Measurements from ENCODE around the gene SNTB2. TPM values are rescaled to one million over a fixed set of nuclear protein-coding genes. Genes with fewer than 3 reads are reported as not detected.
A peak's percentile ranks its signal among the peaks of the same experiment; 100 is the strongest.

The SNTB2 gene
- total RNA-seq, 4 donors from 2014 or later = 58.0 to 99.5 (median 96.7) TPM

GRCh38 chr16:69195369-69196029 lies 8.5 kb downstream of the SNTB2 start:
- Histone ChIP-seq H3K27me3 (no peaks in the 10 kb centered on the region), H3K27ac (peak overlapping the region in 2 of 3 donors; percentile 25 to 27), H3K4me3 (replicated peaks in 1 of 3) (no peak overlapping the region), H3K36me3 (no peaks in the 10 kb centered on the region), H3K4me1 (peaks cover 55 to 58% of the 10 kb centered on the region in 2 donors), H3K9me3 (no peaks in the 10 kb centered on the region)
- 58 to 62% methylated on average over 4 of the region's 4 CpGs for WGBS, 2 donors
- DNase-seq = no peak
- TF ChIP-seq POLR2A (IDR thresholded peaks at IDR 0.05) = no peak
- TF ChIP-seq, protein P1, sequence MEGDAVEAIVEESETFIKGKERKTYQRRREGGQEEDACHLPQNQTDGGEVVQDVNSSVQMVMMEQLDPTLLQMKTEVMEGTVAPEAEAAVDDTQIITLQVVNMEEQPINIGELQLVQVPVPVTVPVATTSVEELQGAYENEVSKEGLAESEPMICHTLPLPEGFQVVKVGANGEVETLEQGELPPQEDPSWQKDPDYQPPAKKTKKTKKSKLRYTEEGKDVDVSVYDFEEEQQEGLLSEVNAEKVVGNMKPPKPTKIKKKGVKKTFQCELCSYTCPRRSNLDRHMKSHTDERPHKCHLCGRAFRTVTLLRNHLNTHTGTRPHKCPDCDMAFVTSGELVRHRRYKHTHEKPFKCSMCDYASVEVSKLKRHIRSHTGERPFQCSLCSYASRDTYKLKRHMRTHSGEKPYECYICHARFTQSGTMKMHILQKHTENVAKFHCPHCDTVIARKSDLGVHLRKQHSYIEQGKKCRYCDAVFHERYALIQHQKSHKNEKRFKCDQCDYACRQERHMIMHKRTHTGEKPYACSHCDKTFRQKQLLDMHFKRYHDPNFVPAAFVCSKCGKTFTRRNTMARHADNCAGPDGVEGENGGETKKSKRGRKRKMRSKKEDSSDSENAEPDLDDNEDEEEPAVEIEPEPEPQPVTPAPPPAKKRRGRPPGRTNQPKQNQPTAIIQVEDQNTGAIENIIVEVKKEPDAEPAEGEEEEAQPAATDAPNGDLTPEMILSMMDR (IDR thresholded peaks at IDR 0.05) = no peak
- intact Hi-C loops (cut with DNase I) = no loop called here

GRCh38 chr16:69197573-69197972 lies 10.6 kb downstream of the SNTB2 start:
- DNase-seq = no peak
- intact Hi-C loops (cut with DNase I) = no loop called here
- H3K4me3 ChIP-seq (replicated peaks in 1 of 3) = no peak overlapping the region
- no peaks in the 10 kb centered on the region for H3K27me3 ChIP-seq
- peaks cover 58 to 62% of the 10 kb centered on the region in 2 donors for H3K4me1 ChIP-seq
- H3K9me3 ChIP-seq = no peaks in the 10 kb centered on the region
- TF ChIP-seq, protein P1 (IDR thresholded peaks at IDR 0.05) = no peak
- no peak for TF ChIP-seq POLR2A (IDR thresholded peaks at IDR 0.05)
- H3K36me3 ChIP-seq = no peaks in the 10 kb centered on the region
- peak overlapping the region in 1 of 3 donors; percentile 24 for H3K27ac ChIP-seq

- H3K9me3 ChIP-seq = no peaks in the 10 kb centered on the region
- 97 to 99% methylated on average over 7 of the region's 7 CpGs for WGBS, 2 donors
- TF ChIP-seq, protein P1 (IDR thresholded peaks at IDR 0.05) = no peak
- no peak for TF ChIP-seq POLR2A (IDR thresholded peaks at IDR 0.05)
- H3K27me3 ChIP-seq = no peaks in the 10 kb centered on the region
- no peak overlapping the region for H3K27ac ChIP-seq
- no peak overlapping the region for H3K4me3 ChIP-seq (replicated peaks in 1 of 3)
- no peak for DNase-seq
- peaks cover 63 to 65% of the 10 kb centered on the region in 2 donors for H3K4me1 ChIP-seq
- H3K36me3 ChIP-seq = no peaks in the 10 kb centered on the region
- intact Hi-C loops (cut with DNase I) = no loop called here
These were observed 12.4 kb downstream of the SNTB2 start for GRCh38 chr16:69199382-69199781.

DNA sequence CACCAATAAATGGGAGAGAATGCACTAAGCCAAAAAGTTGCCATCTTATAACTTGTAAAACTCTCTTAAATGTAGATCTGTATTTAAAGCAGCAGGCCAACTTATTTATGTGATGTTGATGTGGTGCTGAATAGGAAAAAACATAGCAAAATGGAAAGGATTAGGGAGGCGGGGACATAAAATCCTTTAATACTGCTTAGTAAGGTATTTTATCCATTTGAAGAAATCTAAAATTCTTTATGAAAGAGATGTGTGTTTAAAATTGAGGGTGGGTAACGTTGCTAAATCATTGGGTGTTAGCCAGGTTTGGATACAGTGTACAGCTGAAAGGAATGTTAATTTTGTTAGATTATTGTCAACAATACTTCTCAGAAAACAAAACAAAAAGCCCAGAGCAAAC lies 14.3 kb downstream of the SNTB2 start:
- Histone ChIP-seq H3K9me3 (no peaks in the 10 kb centered on the region), H3K4me3 (replicated peaks in 1 of 3) (no peak overlapping the region), H3K27ac (peak overlapping the region; percentile 24 to 90 (median 78)), H3K36me3 (no peaks in the 10 kb centered on the region), H3K27me3 (no peaks in the 10 kb centered on the region), H3K4me1 (peaks cover 63 to 66% of the 10 kb centered on the region in 2 donors)
- DNase-seq = no peak
- no peak for TF ChIP-seq POLR2A (IDR thresholded peaks at IDR 0.05)
- TF ChIP-seq, protein P1 (IDR thresholded peaks at IDR 0.05) = no peak
- 57% methylated on average over 2 of the region's 2 CpGs for WGBS, 2 donors
- intact Hi-C loops (cut with DNase I) = no loop called here

GRCh38 chr16:69201787-69202186 lies 14.8 kb downstream of the SNTB2 start:
- no peak overlapping the region for H3K4me3 ChIP-seq (replicated peaks in 1 of 3)
- peak overlapping the region; percentile 24 to 90 (median 78) for H3K27ac ChIP-seq
- no peak for DNase-seq
- 15 to 28% methylated on average over 2 of the region's 2 CpGs for WGBS, 2 donors
- intact Hi-C loops (cut with DNase I) = no loop called here
- TF ChIP-seq, protein P1 (IDR thresholded peaks at IDR 0.05) = no peak
- no peak for TF ChIP-seq POLR2A (IDR thresholded peaks at IDR 0.05)
- no peaks in the 10 kb centered on the region for H3K27me3 ChIP-seq
- H3K4me1 ChIP-seq = peaks cover 65 to 68% of the 10 kb centered on the region in 2 donors
- no peaks in the 10 kb centered on the region for H3K36me3 ChIP-seq
- H3K9me3 ChIP-seq = no peaks in the 10 kb centered on the region
